ENCODE results near the gene PRPF4.

DNA sequence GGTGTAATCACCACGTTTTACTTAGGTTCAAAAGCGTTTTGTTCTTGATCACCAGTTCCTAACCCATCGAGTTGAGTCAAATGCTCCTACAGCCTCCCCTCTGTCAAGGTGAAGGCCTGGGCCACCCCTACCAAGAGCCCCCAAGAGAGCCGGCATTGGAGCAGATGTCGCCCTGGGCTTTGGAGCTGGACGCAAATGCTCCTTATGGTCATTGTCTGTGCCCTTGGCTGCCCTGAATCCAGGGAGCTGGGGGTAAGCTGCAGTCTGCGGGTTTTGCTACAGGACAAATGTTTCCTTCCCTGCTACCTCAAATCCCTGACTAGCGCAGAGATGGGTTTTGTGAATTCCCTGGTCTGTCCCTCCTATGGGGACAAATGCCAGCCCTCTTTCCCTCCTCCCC, 22.9 kb downstream of the PRPF4 start:
- no peak for TF ChIP-seq EZH2 (optimal IDR thresholded peaks at IDR 0.05; ENCODE audit: low read depth, low read length)
- TF ChIP-seq, protein P1, sequence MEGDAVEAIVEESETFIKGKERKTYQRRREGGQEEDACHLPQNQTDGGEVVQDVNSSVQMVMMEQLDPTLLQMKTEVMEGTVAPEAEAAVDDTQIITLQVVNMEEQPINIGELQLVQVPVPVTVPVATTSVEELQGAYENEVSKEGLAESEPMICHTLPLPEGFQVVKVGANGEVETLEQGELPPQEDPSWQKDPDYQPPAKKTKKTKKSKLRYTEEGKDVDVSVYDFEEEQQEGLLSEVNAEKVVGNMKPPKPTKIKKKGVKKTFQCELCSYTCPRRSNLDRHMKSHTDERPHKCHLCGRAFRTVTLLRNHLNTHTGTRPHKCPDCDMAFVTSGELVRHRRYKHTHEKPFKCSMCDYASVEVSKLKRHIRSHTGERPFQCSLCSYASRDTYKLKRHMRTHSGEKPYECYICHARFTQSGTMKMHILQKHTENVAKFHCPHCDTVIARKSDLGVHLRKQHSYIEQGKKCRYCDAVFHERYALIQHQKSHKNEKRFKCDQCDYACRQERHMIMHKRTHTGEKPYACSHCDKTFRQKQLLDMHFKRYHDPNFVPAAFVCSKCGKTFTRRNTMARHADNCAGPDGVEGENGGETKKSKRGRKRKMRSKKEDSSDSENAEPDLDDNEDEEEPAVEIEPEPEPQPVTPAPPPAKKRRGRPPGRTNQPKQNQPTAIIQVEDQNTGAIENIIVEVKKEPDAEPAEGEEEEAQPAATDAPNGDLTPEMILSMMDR (IDR thresholded peaks at IDR 0.05; ENCODE audit: low read length) = no peak

Measured in MM.1S (cell line).